Heart left ventricle (tissue), 13 donors: ENCODE data around the gene PTTG1IP2.

Source experiments
- POLR2A ChIP-seq, 2 donors: fragments of 450-650 bp; IDR thresholded peaks; one replicate each; pipeline ENCODE4 v1.6.1; 2017; ENCODE audit warnings: antibody characterized with exemption in 2 of 2, mild to moderate bottlenecking in 2 of 2, moderate library complexity in 2 of 2
- TF ChIP-seq, protein P1 (sequence below), 12 donors: fragments of 200-600 bp; sonication (generic) in 4 of 12; IDR thresholded peaks; one replicate each; pipeline versions ENCODE4 v1.5.0 to v1.8.0; 2018 to 2022; ENCODE audit warnings: antibody characterized with exemption in 12 of 12, mild to moderate bottlenecking in 5 of 12
- donor health status: ischemic (EF 13 %, LVEDD 7.1; RV severe dilation, severe dysfunction).
- donor health status: DM: no; HTN: yes; CAD: no.
- donor health status: DM: no; HTN: no; CAD: no.
- donor health status: ischemic (EF 25% LVEDD 6.9; RV normal size, moderate dysfunction).
- donor health status: ischemic (EF 25% LVEDD 5.7; RV mildly dilated, moderate dysfunction).
- donor health status: ischemic (EF 35%, LVEDD 5.7; RV mildly dilated, moderate dysfunction).
- donor health status: nonischemic (EF 11% LVEDD 7.7; RV severe dilation, severe dysfunction).
- donor health status: DM: yes; HTN: yes; CAD: no.
- donor health status: PGD.
- donor health status: ischemic (EF 29% LVEDD 5.4; RV normal size, mild dysfunction).
- donor health status: nonischemic (EF 23%, LVEDD 6.1; RV moderate dilation, normal function).

DNA sequence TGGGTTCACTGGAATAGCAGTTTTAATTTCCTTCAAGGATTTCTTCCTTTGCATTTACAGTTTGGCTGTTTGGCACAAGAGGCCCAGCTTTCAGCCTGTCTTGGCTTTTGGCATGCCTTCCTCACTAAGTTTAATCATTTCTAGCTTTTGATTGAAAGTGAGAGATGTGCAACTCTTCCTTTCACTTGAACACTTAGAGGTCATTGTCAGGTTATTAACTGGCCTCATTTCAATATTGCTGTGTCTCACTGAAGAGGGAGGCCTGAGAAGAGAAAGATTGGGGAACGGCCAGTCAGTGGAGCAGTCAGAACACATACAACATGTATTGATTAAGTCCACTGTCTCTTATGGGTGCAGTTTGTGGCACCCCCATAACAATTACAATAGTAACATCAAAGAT lies 33.9 kb downstream of the PTTG1IP2 start:
- TF ChIP-seq POLR2A (IDR thresholded peaks at IDR 0.05), result no peak
- TF ChIP-seq, protein P1, sequence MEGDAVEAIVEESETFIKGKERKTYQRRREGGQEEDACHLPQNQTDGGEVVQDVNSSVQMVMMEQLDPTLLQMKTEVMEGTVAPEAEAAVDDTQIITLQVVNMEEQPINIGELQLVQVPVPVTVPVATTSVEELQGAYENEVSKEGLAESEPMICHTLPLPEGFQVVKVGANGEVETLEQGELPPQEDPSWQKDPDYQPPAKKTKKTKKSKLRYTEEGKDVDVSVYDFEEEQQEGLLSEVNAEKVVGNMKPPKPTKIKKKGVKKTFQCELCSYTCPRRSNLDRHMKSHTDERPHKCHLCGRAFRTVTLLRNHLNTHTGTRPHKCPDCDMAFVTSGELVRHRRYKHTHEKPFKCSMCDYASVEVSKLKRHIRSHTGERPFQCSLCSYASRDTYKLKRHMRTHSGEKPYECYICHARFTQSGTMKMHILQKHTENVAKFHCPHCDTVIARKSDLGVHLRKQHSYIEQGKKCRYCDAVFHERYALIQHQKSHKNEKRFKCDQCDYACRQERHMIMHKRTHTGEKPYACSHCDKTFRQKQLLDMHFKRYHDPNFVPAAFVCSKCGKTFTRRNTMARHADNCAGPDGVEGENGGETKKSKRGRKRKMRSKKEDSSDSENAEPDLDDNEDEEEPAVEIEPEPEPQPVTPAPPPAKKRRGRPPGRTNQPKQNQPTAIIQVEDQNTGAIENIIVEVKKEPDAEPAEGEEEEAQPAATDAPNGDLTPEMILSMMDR (IDR thresholded peaks at IDR 0.05), result no peak
